HG03342 (cell line): ENCODE data around the gene ESRRG.
"Not testable (repeated sequence)": the region's sequence is repeated elsewhere in the genome, so short reads cannot be mapped to it uniquely, and the experiment has no call there.

Experiments
- ATAC-seq: cut with Tn5 transposase; IDR thresholded peaks from one replicate; pipeline ENCODE4 v1.9.1; 2021; ENCODE audit warnings: mild to moderate bottlenecking, moderate library complexity; ENCODE audit not compliant: unreplicated experiment

The ESRRG gene

DNA sequence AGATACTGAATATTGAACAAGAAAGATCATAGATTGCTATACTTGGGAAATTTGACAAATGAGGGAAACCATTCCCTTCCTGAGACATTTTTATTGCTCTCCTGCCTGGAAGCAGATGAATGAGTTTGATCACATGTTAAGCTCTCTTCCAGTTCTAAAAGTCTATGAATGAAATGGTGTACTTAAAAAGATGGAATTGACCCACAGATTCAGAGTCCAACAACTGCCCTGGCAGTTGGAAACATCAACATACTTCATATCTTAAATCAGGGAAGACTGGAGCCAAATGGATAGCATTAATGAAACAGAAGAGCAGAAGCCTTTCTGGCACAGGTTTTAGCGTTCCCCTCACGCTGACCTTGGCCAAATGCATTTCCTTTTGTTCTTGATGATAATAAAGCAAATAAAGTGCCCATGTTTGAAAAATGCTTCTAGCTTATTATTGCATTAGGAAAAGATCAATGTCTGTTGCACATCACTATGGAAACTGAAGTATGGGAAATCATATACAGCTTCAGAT, 142.6 kb downstream of the ESRRG start:
- no peak for ATAC-seq

DNA sequence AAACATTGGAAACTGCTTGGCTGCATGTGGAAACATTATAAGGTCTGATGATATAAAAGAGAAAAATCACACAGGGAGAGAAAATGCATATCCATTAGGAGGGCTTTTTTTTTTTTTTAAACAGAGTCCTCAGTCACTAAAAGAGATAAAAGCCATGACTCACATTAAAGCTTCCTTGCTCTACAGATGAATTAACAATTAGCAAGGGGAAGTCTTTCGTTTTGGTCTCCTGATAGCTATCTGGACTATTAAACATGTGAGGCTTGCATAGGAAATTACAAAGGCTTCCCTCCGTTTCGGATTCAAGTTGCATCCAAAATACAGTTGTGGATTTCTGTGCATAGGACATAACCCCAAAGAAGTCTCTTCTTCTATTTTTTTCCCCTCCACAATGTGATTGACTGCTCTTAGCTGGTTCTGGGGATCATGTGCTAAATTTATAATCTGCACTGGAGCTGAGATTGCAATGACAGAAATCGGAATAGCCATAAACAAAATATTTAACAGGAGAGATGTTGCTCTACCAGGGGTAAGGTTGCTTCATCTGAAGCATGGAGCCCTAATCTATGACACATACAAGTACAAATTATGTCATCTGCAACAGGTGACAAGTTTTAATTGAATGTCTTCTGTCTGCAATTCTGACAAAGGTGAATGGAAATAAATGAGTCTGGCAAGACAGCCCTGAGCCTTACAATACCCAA, 146.8 kb downstream of the ESRRG start:
- no peak for ATAC-seq

DNA sequence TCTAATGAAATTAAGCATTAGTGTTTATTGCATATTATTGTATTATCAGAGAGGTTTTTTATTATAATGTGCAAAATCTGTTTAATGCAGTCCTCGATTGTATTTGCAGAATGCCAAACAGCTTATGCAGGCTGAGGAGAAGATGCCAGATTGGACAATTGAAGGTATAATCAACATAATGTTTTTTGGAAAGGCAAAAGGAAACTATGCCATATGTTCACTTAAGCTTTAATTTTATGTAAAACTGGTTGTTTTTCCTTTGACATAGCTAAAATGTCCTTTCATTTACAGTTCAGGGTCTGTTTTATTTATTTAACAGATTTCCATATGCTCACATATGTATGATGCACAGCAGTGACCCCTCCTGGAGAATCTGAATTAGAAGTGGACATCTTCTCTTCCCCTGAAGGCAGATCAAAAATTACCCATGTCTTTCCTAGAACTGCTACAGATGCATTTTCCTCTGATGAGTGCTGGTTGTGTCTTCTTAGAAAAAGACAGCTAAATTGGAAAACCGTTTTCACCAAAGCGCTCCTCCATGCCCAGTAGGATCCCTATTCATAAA, 156.5 kb downstream of the ESRRG start:
- ATAC-seq: no peak

DNA sequence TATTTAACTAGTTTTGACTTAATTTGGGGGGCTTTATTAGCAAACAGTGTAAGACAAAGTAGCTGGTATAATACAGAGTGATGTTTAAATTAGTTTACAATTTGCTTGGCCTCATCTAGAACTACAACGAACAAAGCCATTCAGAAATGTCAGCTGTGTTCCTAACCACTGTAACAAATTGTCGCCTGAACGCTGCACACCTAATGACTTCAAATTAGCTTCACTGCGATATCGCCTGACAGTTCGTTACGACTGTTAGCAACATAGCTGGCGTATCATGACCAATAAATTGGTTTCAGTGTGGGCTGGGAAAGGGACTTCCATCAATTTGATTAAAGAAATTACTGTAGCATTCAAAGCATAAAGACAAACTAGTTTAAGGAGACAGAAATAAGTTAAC, 160.1 kb downstream of the ESRRG start:
- no peak for ATAC-seq

- no peak for ATAC-seq
These were observed 160.8 kb downstream of the ESRRG start for GRCh38 chr1:216562383-216562782.

DNA sequence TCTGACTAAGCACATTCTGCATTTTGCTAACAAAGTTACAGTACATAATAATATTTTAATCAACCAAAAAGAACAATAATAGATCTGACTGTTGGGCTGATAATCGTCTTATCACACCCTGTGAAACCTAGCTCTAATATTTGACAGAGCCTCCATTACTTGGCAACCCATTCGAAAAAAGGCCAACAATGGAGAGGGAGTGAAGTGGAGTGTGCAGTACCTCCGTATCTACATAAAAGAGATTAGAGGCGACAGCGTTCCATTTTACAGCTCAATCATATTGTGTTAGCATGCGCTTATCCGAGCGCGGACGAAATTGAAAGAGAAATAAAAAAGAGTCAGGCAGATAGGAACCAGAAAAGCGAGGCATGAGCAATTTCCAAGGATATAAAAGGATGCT, 162.7 kb downstream of the ESRRG start:
- ATAC-seq: no peak

GRCh38 chr1:216559359-216559758, 163.9 kb downstream of the ESRRG start:
- ATAC-seq: no peak

DNA sequence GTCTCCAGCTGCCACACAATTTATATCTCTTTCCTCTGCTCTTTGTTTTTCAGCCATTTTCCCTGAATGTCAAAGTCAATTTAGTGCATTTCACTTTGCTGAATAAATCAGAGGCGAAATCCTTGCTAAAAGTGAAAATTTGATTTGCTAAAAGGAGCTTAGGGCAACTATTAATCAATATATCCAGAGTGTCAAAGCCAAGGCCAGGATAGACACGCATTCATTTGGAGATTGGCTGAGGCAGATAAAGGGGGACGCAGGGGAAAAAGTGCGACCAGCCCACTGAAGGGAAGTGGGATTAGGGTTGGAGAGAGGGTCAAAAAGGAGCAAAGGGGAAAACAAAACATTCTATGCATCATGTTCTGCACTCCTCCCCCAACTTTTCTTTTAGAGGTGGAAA, 167.6 kb downstream of the ESRRG start:
- ATAC-seq: no peak

GRCh38 chr1:216554934-216555333, 168.3 kb downstream of the ESRRG start:
- ATAC-seq: no peak

GRCh38 chr1:216553766-216554165, 169.5 kb downstream of the ESRRG start:
- no peak for ATAC-seq

DNA sequence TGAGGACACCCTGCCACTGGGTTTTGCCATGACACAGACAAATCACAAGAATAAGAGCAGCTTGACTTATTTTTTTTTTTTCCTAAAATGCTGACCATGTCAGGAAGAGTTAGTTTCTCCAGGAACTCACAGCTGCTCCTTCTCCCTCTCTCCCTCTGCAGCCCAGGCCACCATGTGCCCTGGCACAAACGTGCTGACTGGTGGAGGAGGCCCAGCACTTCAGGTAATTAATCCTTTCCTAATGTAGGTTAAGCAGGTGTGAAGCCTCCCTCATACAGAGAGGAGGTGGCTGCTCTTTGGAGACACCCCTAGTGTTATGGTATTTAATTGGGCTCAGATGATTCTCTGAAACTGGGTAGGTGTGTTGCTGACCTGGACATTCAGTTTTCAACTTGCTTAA, 170.2 kb downstream of the ESRRG start:
- ATAC-seq: no peak

- ATAC-seq: no peak
These were observed 173.4 kb downstream of the ESRRG start for GRCh38 chr1:216549796-216550195.

GRCh38 chr1:216542741-216543140, 180.5 kb downstream of the ESRRG start:
- ATAC-seq: no peak

DNA sequence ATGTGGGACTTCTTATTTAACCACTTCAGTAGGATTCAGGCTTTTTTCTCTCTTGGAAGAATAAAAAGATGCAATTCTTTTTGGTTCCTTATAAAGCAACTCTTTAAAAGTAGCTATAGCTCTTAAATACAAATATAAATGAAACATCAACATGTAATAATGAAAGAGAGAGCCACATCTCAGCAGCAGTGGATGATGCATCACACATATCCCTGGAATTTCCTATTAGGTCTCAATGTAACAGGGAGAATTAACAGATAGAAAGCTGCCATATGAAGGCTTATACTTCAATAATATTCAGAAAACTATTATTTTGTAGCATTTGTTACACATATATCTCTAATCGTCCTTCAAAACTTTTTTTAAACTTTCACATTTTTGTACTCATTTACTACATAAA, 181.0 kb downstream of the ESRRG start:
- no peak for ATAC-seq

DNA sequence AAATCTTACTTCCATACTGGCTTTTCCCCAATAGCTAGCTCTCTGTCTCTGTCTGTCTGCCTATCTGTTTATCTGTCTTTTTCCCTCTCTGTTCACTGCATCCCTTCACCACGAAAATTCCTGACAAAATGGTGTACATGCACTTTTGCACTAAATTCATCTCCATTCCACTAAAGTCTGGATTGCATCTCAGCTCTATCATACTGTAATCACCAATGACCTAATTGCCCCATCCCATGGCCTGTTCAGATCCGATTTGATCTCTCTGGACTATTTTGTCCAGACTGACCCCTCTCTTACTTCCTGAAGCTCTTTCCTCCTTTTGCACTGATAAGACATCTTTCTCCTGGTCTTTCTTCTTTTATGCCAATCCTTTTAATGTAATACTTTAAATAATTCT, 187.5 kb downstream of the ESRRG start:
- ATAC-seq: no peak

- no peak for ATAC-seq
These were observed 188.2 kb downstream of the ESRRG start for GRCh38 chr1:216535059-216535458.

- ATAC-seq: no peak
These were observed 189.5 kb downstream of the ESRRG start for GRCh38 chr1:216533776-216534175.

DNA sequence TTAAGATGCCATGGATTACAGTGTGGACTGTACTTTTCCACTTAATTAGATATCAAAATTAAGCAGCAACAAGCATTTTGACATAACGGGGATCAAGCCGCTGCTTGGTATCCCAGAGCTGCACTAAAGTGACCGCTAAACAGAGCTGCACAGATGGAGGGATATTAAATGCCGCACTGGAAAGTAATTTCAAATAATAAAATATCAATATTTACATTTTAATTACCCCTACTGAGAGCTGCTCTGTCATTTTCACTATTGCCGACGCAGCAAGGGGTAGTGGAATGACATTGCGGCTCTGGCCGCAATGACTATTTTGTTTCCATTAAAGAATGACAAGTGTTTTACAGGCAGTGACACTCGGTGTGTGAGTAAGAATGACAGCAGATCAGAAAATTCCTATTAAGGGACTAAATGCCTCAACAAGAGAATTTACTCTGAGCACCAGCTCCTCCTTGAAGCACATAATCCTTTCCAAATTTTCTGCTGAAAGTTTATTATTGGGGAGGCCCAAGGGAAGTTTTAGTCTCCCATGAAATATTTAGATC, 190.9 kb downstream of the ESRRG start:
- no peak for ATAC-seq

- no peak for ATAC-seq
These were observed 191.7 kb downstream of the ESRRG start for GRCh38 chr1:216531263-216532239.

- ATAC-seq: not testable (repeated sequence)
These were observed 193.4 kb downstream of the ESRRG start for GRCh38 chr1:216529851-216530250.

GRCh38 chr1:216528816-216529215, 194.4 kb downstream of the ESRRG start:
- peak; percentile 90 for ATAC-seq
